NCI-H128 (cell line): ENCODE results near the gene UBB.
"Not testable (repeated sequence)": the region's sequence is repeated elsewhere in the genome, so short reads cannot be mapped to it uniquely, and the experiment has no call there.

Experiments
- DNase-seq: peaks from one replicate; lab custom pipeline; 2025; ENCODE audit not compliant: unreplicated experiment; lab: John Stamatoyannopoulos, UW

The UBB gene

GRCh38 chr17:16374146-16374938, 6.5 kb upstream of the UBB start:
- no peak for DNase-seq

DNA sequence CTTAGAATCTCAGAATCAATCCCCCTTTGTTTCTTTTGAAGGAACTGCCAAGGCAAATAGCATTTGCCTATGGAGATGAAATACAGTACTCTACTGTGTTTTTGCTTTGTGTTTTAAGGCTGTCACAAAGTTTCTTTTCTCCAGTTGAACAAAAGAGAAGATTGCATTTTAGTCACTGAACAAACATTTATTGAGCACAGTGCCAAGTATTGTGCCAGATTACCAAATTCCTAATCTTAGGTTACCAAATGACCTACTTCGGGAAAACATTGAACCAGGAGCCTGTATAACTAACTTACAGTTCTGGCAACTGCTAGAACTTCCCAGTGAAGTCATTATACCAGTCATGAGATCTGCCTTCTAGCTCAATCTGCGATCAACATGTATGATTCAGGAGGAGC, 3.0 kb upstream of the UBB start:
- no peak for DNase-seq

- DNase-seq, result no peak
Measured at GRCh38 chr17:16378636-16379282, 2.1 kb upstream of the UBB start.

DNA sequence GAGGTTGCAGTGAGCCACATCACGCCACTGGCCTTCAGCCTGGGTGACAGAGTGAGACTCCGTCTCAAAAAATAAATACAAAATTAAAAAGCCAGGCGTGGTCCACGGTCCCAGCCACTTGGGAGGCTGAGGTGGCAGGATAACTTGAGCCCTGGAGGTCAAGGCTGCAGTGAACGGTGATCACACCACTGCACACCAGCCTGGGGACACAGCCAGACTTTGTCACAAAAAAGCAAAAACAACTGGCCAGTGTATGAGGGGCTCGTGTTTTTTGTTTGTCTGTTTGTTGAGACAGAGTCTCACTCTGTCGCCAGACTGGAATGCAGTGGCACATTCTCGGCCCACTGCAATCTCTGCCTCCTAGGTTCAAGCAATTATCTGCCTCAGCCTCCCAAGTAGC, 1.2 kb upstream of the UBB start:
- DNase-seq, result no peak

DNA sequence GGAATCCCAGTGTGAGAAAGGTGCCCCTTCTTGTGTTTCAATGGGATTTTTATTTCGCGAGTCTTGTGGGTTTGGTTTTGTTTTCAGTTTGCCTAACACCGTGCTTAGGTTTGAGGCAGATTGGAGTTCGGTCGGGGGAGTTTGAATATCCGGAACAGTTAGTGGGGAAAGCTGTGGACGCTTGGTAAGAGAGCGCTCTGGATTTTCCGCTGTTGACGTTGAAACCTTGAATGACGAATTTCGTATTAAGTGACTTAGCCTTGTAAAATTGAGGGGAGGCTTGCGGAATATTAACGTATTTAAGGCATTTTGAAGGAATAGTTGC, 567 bp downstream of the UBB start:
- DNase-seq, result no peak

DNA sequence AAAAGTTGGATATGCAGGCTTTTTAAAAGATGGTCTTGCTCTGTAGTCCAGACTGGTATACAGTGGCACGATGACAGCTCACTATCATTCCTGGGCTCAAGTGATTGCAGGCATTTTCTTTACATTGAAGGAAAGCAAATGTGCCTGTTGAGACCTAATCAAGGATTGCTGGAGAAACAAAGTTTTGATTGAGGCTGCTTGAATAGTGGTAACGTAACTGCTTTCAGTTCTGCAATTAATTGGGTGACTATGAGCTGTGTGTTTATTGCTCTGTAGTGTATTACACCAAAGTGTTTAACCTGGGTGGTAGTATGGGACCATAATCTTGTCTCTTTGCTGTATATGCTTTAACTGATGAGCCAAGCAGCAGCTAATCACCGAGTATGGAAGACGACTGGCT, 2.3 kb downstream of the UBB start:
- no peak for DNase-seq

GRCh38 chr17:16383772-16384287, 2.9 kb downstream of the UBB start:
- DNase-seq, result no peak

GRCh38 chr17:16384557-16384956, 3.7 kb downstream of the UBB start:
- no peak for DNase-seq

- not testable (repeated sequence) for DNase-seq
Measured at GRCh38 chr17:16386126-16386507, 5.2 kb downstream of the UBB start.

DNA sequence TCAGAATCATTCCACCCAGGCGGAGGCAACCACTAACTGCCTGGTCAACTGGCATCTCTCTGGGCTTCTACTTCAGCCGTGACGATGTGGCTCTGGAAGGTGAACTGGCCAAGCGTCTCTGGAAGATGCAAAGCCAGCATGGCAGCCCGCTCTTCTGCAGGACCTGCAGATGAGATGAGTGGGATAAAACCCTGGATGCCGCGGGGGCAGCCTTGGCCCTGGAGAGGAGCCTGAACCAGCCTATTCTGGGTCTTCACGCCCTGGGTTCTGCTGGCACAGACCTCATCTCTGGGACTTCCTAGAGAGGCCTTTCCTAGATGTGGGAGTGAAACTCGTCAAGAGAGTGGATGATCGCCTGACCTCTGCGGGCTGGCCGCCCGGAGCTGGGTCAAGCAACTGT, 10.6 kb downstream of the UBB start:
- no peak for DNase-seq

- not testable (repeated sequence) for DNase-seq
Measured at GRCh38 chr17:16392491-16392890, 11.6 kb downstream of the UBB start.

GRCh38 chr17:16395887-16396286, 15.0 kb downstream of the UBB start:
- DNase-seq, result not testable (repeated sequence)

DNA sequence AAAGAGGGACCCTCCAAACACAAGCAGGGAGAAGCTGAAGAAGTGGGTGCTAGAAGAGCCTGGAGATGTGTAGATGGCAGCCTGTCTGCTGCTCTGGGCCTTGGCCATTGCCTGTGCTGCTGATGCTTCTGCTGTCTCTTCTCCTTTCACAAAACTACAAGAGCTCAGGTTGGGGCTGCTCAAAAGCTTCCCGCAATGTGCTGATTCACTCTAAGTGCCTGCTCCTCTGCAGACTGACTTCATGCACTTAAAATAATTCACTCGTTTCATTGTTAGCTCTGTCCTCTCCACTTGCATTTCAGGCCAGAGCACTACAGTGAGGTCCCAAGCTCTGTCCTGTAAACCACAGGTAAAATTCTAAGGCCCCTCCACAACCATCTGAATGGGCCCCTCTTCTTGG, 15.8 kb downstream of the UBB start:
- not testable (repeated sequence) for DNase-seq

GRCh38 chr17:16398270-16399267, 17.7 kb downstream of the UBB start:
- DNase-seq, result no peak

DNA sequence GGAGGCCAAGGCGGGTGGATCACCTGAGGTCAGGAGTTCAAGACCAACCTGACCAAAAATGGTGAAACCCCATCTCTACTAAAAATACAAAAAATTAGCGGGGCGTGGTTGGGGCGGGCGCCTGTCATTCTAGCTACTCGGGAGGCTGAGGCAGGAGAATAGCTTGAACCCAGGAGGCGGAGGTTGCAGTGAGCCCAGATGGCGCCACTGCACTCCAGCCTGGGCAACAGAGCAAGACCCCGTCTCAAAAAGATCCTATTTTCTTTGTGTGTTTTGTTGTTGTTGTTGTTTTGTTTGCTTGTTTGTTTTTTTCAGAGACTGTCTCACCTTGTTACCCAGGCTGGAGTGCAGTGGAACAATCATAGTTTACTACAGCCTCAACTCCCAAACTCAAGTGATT, 23.0 kb downstream of the UBB start:
- not testable (repeated sequence) for DNase-seq

GRCh38 chr17:16406742-16407674, 26.1 kb downstream of the UBB start:
- no peak for DNase-seq

DNA sequence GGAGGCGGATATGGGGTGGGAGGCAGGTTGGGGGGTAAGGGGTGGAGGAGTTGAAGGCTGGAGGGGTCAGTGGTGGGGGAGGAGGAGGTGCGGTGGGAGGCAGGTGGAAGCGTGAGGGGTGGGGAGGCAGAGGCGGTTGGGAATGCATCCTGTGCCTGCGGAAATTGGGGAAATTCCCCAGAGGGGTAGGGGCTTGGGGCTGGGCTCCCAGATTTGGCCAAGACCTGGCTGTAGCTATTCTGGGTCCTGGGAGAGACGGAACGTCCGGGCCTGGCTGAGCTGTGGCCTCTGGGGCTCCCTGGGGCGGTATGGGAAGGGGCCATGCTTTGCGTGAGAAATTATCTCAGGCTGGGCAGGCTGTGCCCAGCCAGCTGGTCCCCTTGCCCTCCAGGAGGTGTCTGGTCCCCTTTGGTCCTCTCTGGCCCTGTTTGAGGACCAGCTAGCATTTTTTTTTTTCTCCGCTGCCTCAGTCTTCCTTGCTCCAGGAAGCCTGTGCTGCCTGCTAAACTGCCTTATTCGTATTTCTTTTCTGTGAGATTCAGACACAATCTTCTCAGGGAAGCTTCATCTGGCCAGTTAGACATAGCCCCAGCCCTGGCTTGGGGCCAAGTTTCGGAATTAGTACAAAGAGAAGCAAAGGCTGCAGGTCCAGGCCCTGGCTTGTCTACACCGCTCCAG, 27.2 kb downstream of the UBB start:
- no peak for DNase-seq

DNA sequence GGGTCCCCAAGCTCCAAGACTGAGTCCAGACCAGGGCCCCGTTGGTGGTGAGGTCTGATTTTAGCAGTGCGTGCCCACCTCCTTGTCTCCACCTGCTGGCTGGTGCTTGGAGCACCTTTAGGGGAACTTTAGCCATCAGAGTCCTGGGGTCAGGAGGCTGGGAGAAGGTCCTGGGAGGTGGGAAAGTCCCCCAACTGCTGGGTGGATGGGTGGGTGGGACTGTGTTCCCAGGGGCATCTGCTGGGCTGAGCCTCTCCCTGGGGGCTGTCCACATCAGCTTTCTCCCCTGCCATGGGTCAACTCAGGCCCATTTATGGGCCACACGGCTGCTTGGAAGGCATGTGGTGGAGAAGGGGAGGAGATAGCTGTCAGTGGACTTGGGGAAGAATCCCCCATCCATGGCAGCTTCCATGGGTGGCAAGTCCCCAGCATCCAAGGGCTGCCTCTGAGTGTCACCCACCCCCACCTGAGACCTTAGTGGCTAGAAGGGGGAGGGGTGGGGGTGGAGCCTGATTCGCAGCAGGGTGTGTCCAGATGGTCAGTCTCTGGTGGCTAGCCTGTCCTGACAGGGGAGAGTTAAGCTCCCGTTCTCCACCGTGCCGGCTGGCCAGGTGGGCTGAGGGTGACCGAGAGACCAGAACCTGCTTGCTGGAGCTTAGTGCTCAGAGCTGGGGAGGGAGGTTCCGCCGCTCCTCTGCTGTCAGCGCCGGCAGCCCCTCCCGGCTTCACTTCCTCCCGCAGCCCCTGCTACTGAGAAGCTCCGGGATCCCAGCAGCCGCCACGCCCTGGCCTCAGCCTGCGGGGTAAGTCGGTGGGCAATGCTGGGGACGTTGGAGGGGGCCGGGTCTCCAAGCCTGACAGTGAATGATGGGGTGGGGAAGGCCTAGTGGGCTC, 34.4 kb downstream of the UBB start, which contains the start of gene TRPV2:
Gene TRPV2 (plus strand): TSS at position 541 of the 894 bp plus-strand sequence. CDS start 2,098 bp downstream, outside the sequence.
- no peak for DNase-seq

DNA sequence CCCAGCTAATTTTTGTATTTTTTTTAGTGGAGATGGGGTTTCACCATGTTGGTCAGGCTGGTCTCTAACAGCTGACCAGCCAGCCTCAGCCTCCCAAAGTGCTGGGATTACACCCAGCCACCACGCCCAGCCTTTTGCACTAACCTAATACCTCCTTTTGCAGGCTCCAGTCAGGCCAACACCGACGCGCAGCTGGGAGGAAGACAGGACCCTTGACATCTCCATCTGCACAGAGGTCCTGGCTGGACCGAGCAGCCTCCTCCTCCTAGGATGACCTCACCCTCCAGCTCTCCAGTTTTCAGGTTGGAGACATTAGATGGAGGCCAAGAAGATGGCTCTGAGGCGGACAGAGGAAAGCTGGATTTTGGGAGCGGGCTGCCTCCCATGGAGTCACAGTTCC, 36.5 kb downstream of the UBB start:
- DNase-seq, result no peak
